ENCODE data around the gene TTC39B.
"Not testable (repeated sequence)": the region's sequence is repeated elsewhere in the genome, so short reads cannot be mapped to it uniquely, and the experiment has no call there.

TTC39B gene

DNA sequence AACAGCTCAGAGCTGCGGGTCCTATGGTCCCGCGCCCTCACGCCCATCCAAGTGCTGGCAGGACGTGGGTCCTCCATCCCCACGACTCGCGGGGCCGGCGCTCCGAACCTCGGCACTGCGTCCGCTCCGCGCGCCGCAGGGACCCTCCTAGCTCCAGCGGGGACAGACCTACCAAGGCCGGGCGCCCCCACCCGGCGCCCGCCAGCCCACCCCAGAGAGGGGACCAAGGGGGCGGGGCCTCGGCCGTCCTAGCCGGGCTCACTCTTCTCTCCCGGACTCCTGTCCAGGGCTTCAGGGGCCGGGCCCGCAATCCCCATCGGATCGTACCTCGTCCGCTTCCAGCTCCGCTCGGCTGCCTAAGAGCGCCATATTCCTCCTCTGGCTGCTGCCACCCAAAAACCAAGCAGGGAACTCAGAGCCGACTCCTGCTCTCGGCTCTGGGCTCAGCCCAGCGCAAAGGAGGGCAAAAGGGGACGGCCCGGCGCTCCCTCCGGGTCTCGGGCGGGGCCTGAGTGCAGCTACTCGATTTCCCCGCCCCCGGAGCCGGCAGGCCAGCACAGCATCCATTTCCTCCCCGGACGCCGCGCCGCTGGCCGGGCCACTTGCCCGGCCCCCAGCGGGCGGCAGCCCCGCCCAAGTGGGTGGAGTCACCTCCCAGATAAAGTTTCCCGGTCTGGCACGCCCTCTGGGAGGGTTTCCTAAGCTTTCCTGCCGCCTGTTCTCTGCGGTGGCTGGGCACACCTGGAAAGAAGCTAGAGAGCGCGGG, at the start of gene TTC39B:
Gene TTC39B (minus strand): TSS at position 460 of the 766 bp plus-strand sequence. CDS start 91 bp downstream, at position 369.
- DNase-seq, result peak; percentile 94

GRCh38 chr9:15355669-15356068, 48.7 kb upstream of the TTC39B start:
- no peak for DNase-seq

DNA sequence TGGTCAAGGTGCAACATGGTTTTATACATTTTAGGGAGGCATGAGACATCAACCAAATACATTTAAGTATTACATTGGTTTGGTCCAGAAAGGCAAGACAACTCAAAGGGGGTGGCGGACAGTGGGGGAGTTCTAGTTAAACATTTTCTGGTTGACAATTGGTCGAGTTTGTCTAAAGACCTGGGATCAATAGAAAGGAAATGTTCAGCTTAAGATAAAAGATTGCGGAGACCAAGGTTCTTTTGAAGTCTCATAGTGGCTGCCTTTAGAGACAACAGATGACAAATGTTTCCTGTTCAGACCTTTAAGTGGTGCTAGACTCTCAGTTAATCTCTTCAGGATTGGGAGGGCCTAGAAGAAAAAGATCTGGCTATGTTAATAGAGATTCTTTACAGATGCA, 47.7 kb upstream of the TTC39B start:
- no peak for DNase-seq

DNA sequence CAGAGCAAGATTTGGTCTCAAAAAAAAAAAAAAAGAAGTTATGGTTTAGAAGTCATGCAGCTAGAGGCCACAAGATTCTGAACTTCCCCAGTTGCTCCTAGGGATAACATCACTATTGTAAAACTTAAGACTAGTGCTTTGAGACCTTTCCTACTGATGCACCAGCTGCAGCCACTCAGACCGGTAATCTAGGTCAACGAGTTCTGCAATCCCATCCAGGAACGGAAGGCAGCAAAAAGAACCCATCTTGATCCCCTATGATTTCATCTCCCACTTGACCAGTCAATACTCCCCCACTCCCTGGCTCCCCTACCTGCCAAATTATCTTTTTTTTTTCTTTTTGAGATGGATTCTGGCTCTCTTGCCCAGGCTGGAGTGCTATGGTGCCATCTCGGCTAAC, 46.9 kb upstream of the TTC39B start:
- DNase-seq, result no peak

DNA sequence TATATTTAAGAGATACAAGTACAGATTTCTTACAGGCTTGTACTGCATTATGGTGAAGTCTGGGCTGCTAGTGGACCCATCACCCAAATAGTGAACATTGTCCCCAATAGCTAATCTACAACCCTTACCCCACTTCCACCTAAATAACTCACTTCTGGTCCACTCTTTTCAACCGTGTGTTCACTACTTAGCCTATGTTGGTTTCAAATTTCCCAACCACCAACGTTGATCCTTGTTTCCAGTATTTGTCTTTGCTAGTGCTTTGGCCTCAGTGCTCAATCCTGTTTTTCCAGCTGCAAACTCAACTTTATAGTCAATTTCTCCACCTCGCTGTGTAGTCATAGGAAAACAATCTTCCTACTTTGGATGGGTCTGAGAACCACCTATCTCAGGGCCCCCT, 45.3 kb upstream of the TTC39B start:
- DNase-seq, result no peak

DNA sequence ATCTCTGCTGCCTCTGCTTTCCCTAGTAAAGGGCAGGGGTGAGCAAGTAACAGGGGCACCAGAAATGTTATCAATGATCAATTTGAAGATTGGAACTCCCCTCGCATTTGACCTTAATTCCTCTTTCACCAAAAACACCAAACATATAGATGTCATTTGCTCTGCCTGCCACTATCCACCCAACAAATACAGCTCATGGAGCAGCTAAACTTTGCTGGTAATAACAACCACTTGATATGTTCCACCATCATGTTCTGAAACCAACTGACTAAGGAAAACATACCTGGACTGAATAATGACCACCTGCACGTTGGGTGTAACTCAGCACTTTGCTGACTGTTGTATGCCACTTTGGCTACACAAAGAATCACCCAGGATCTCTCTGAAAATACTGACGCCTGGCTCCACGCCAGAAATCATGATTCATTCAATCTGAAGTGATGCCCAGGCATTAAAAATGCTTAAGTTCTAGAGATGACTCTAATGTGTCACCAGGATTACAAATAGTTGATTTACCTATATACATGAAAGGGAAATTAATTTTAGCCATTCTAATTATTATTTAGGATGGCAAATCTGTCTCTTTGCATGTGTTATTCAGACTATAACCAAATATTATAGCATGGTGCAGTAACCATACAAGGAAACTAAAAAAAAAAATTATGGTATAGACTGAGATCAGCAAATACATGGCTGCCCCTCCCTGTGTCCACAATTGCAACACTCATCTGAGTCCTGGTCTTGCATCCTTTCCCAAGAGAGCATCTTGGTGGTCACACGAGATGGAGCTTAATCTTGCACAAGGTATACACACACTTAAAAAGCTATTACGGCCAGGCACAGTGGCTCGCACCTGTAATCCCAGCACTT, 43.1 kb upstream of the TTC39B start:
- DNase-seq, result no peak

DNA sequence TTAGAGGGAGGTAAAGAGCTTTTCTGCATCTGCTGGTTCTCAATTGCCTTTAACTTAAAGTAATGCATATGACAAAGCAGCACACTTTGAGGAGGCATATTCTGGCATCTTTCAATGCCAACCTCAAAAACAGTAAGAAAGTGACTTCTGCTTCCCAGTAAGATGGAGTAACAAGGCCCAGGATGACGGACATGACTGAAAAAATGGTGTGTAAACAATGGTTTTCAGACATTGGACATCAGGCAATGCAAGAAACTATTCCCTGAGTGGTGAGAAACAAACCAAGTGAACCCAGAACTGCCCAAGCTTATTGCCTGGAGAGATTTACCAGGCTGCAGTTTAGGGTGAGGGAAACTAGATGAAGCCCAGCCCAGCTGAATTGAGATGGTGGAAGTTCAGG, 39.8 kb upstream of the TTC39B start:
- no peak for DNase-seq

GRCh38 chr9:15344191-15344590, 37.2 kb upstream of the TTC39B start:
- DNase-seq, result no peak

DNA sequence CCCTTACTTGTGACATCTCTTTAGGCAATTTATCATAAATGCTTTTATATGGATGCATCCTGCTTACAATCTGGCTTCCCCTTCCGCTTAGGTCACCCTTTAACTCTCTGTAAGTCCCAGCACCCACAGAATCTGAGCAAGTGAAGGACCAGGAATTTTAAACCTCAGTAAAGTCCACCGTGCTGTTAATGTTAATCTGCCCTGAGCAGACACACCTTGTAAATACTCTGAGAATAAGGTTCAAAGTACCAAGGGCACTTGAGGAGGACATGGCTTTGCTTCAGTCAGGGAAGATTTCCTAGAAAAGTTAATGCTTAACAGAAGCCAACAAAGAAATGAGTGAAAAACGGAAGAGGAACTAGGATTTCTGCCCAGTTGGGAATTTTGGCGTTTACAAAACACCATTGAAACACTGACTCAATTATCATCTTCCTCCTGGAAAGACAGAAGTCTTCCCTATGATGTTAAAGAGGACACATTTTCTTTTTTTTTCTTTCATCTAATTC, 26.4 kb upstream of the TTC39B start:
- DNase-seq, result no peak

DNA sequence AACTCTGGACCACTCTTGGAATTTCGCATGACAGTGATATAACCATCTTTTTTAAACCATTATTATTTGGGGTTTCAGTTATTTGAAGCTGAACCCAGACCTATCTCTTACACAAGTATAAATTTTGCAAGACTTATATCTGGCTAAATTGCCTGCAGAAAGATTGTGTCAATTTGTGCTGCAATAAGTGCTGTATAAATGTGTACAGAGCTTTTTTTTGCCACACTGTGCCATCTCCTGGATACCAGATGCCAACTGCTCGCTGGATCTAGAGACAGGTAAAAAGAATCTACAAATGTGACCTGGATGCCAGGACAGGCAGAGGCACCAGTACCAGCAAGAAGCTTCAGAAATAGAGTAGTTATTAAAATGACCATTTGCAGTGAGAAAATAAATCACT, 25.9 kb upstream of the TTC39B start:
- DNase-seq, result no peak

- DNase-seq, result no peak
Measured at GRCh38 chr9:15329539-15330109, 22.6 kb upstream of the TTC39B start.

- no peak for DNase-seq
Measured at GRCh38 chr9:15328946-15329345, 21.9 kb upstream of the TTC39B start.

DNA sequence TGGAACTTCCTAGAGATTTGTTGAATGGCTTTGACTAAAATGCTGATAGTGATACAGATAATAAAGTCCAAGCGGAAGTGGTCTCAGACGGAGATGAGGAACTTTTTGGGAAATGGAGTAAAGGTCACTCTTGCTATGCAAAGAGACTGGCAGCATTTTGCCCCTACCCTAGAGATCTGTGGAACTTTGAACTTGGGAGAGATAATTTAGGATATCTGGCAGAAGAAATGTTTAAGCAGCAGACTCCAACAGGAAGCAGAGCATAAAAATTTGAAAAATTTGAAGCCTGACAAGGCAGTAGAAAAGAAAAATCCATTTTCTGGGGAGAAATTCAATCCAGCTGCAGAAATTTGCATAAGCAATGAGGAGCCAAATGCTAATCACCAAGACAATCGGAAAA, 15.7 kb upstream of the TTC39B start:
- DNase-seq, result not testable (repeated sequence)

GRCh38 chr9:15319661-15320060, 12.6 kb upstream of the TTC39B start:
- not testable (repeated sequence) for DNase-seq

DNA sequence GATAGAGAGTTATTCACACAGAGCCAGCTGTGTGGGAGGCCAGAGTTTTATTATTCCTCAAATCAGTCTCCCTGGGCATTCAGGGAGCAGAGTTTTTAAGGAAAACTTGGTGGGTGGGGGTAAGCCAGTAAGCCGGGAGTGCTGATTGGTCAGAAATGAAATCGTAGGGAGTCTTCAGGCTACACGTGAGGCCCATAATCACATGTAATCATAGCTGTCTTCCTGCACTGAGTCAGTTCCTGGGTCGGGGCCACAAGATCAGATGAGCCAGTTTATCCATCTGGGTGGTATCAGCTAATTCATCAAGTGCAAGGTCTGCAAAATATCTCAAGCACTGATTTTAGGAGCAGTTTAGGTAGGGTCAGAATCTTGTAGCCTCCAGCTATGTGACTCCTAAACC, 10.8 kb upstream of the TTC39B start:
- no peak for DNase-seq

DNA sequence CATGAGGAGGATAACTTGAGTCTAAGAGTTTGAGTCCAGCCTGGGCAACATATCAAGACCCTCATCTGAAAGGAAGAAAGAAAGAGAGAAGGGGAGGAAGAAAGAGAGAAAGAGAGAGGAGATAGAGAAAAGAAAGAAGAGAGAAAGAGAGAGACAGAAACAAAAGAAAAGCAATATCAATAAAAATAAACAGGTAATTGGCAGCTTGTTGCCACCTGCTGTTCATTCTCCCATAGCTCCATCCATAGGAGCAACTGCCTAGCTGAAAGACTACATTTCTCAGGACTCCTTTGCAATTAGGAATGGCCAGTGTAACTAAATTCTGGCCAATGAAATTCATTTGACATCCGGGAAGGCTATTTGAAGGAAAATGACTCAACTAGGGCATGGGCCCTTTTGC, 4.6 kb upstream of the TTC39B start:
- DNase-seq, result no peak

DNA sequence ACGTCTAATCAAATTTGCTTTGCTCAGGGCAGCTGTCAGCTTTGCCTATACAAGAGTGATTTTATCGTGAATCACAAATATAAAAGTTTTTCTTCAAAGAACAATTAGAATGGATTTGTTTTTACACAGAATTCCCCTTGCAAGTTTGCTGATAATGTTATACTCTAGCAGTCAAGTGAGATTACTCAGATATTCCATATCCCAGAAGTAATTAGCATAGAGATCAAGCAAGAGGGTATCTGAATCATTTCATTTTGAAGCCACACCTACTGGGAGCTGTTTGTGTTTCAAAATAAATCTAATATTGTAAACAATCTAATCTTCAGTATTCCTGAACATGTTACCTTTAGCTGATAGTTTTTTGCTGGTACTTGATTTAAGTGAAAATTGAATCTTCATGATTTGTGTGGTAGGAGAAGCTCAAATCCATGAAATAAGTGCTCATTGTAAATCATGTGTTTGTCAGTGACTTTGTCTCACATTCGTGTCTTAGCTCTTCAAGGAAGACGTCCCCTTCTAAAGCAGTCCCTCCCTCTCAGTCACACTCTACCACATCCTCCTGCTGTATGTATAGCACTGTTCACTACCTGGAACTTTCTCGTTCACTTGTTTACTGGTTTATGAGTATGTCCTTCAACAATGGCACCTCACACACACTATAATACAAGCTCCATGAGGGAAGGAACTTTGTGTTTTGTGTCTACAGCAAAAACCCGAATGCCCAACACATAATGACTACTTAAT, 3.3 kb upstream of the TTC39B start:
- DNase-seq, result no peak

- no peak for DNase-seq
Measured at GRCh38 chr9:15308511-15308910, 1.5 kb upstream of the TTC39B start.

DNA sequence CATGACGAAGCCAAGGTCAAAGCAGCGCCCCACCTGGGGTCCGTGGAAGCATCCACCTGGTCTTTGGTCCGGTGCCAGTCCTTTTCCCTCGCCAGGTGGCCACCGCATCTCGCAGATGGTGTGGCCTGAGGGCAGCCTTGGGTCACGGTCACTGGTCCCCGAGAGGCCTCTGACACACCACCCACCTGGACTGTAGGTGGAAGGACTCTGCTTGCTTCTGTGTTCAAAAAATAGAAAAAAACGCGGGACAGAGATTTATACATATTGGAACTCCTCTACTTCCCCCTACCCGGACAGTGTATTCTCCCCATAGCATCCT, 466 bp upstream of the TTC39B start:
- no peak for DNase-seq

- peak; percentile 64 for DNase-seq
Measured at GRCh38 chr9:15306068-15306756, 804 bp downstream of the TTC39B start.

DNA sequence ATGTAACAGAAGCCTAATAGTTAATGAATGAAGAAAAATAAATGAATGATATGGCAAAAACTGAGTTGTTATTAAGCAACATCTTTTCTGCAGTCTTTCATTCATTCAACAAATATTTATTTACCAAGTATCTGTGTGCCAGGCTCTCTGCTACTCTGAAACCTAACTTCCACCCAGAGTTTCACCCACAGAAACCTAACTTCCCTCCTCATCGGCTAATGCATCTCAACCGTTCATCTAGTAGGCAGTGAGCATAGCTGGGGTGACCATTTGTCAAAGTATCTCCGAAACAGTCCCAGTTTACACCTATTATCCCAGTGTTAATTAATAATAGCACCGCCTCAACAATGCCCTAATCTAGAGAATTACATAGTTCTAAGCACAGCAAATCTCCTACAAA, 1.5 kb downstream of the TTC39B start:
- DNase-seq, result no peak

DNA sequence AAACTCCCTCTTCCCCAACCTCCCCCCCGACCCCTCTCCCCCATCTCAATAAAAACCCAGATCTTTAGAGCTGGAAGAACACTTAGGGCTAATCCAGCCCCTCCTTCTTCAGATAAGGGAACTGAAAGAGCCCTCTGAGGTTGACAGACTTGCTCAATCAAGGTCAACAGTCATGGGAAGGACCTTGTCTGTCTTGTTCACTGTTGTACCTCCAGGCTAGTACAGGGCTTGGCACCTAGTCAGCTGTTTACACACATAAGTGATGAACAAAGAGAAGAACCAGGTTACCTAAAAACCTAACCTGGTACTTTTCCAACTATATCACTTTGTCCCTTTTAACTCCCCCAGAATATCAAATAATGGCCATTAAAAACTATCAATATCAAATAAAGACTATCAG, 2.4 kb downstream of the TTC39B start:
- DNase-seq, result no peak
